ENCODE data around the gene TMEM94.

GRCh38 chr17:75428543-75429469 is 27.6 kb upstream of the TMEM94 start:
- TF ChIP-seq CTCF (IDR thresholded peaks at IDR 0.05; ENCODE audit: control extremely low read depth in 1 of 3, insufficient read depth in 1 of 3, low read depth in 1 of 3, low read length in 3 of 3): no peak
- no peak for TF ChIP-seq POLR2A (IDR thresholded peaks at IDR 0.05; ENCODE audit: control extremely low read depth in 1 of 2, low read depth in 2 of 2, low read length in 2 of 2)
- no peak for TF ChIP-seq GABPA (IDR thresholded peaks at IDR 0.05; ENCODE audit: borderline replicate concordance, insufficient read depth, low read length)
- no peak for TF ChIP-seq EZH2 (IDR thresholded peaks at IDR 0.05; ENCODE audit: low read depth, low read length, severe bottlenecking)

Measured in H1 (cell line).